ENCODE data around the gene CCDC192. TPM values are rescaled to one million over a fixed set of nuclear protein-coding genes. Genes with fewer than 3 reads are reported as not detected.

The CCDC192 gene
- total RNA-seq, 5 donors from 2014 or later (not counting 1 experiment from before 2014, with no cell fraction given), result 0.58 TPM; not detected in 4

DNA sequence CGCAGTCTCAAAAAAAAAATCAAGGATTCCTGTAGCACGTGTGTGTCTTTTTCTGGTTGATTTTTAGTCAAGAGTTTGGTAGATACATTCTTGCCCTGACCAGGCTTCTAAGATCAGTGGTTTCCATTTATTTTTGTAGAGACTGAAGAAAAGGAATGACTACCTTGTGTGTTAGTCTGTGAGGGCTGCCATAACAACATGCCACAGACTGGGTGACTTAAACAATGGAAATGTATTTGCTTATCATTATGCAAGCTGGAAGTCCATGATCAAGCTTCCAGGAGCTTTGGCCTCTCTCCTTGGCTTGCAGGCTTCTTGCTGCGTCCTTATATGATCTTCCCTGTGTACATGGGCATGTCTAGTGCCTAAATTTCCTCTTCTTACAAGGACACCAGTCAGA lies 127.0 kb downstream of the CCDC192 start:
- Mint-ChIP-seq H3K36me3 (no peaks in the 10 kb centered on the region), H3K9me3 (no peaks in the 10 kb centered on the region), H3K27ac (no peak overlapping the region), H3K4me3 (no peak overlapping the region), H3K27me3 (peaks cover 8 to 9% of the 10 kb centered on the region in 2 donors), H3K4me1 (no peaks in the 10 kb centered on the region)
- Histone ChIP-seq H3K27ac (ENCODE audit: low read length) (no peak overlapping the region), H3K36me3 (ENCODE audit: control insufficient read depth in 2 of 2, extremely low read depth in 1 of 2, insufficient read depth in 1 of 2, low read length in 1 of 2) (no peaks in the 10 kb centered on the region), H3K4me3 (ENCODE audit: control insufficient read depth in 1 of 2, extremely low read depth in 1 of 2, low read length in 1 of 2) (no peak overlapping the region), H3K9me3 (no peaks in the 10 kb centered on the region), H3K27me3 (replicated peaks in 1 of 2; ENCODE audit: control insufficient read depth in 2 of 2, extremely low read depth in 1 of 2, insufficient read depth in 2 of 2, low read length in 1 of 2) (no peaks in the 10 kb centered on the region), H3K4me1 (ENCODE audit: control insufficient read depth in 1 of 2, extremely low read depth in 1 of 2, insufficient read depth in 2 of 2, low read length in 2 of 2) (no peaks in the 10 kb centered on the region)
- ATAC-seq (replicated peaks in 1 of 4) (no peak), DNase-seq (no peak)
- ChIA-PET CTCF (no interaction called here), POLR2A (no interaction called here)
- 66% methylated on average over 3 of the region's 3 CpGs for WGBS (ENCODE audit: insufficient coverage)

DNA sequence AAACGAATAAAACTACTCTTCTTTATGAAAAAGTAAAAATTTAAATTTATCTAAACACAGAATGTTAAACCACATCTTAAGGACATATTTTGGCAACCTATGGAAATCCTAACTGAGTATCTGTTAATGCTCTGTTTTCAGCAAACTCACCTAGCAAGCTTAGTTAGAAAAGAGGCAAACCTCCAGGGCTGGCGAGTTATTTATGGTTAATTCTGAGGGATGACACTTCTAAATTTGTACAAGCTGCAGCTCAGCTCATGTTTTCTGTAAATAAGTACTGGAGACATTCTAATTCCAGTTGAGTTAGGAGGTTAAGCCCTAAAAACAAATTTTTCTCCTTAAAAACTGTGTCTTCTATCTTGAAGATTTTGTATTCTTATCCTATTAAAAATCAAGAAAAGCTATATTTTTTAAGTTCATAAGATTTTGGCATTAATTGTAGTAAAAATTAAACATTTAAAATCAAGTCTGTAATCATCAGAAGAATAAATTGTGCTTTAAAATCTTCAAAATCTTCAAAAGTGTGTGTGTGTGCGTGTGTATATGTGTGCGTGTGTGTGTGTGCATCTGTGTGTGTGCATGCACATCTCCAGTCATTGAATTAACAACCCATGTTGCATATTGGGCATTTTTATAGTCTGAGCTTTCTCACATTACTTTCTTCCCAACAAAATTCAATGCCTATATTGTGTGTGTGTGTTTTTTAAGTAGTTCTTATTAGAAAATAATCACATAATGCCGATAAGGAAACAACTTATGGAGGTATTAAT lies 127.8 kb downstream of the CCDC192 start:
- Histone ChIP-seq H3K27me3 (replicated peaks in 1 of 2; ENCODE audit: control insufficient read depth in 2 of 2, extremely low read depth in 1 of 2, insufficient read depth in 2 of 2, low read length in 1 of 2) (no peaks in the 10 kb centered on the region), H3K9me3 (no peaks in the 10 kb centered on the region), H3K36me3 (ENCODE audit: control insufficient read depth in 2 of 2, extremely low read depth in 1 of 2, insufficient read depth in 1 of 2, low read length in 1 of 2) (no peaks in the 10 kb centered on the region), H3K4me1 (ENCODE audit: control insufficient read depth in 1 of 2, extremely low read depth in 1 of 2, insufficient read depth in 2 of 2, low read length in 2 of 2) (no peaks in the 10 kb centered on the region), H3K27ac (ENCODE audit: low read length) (no peak overlapping the region), H3K4me3 (ENCODE audit: control insufficient read depth in 1 of 2, extremely low read depth in 1 of 2, low read length in 1 of 2) (no peak overlapping the region)
- H3K27ac Mint-ChIP-seq, result no peak overlapping the region
- no peak for DNase-seq
- ATAC-seq (replicated peaks in 1 of 4), result no peak
- H3K9me3 Mint-ChIP-seq, result no peaks in the 10 kb centered on the region
- peaks cover 8 to 9% of the 10 kb centered on the region in 2 donors for H3K27me3 Mint-ChIP-seq
- ChIA-PET POLR2A (no interaction called here), CTCF (no interaction called here)
- H3K4me1 Mint-ChIP-seq, result no peaks in the 10 kb centered on the region
- no peak overlapping the region for H3K4me3 Mint-ChIP-seq
- no peaks in the 10 kb centered on the region for H3K36me3 Mint-ChIP-seq
- no CpG with 5 or more reads among the region's 5 CpGs for WGBS (ENCODE audit: insufficient coverage)

DNA sequence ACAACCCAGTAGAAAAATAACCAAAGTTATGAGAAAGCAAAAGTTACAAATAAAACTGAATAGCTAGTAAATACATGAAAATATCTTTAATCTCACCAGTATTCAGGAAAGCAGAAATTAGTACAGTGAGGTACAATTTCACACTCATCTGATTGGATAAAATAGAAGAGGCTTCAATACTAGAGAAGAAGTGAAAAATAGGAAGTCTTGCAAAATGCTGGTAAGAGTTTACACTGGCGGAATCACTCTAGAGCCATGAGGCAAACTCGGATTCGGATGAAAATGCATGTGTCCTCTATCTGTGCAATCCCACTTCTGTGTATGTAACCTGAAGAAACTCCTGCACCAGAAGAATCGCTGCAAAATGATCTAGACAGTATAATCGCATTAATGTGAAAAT lies 128.9 kb downstream of the CCDC192 start:
- no peaks in the 10 kb centered on the region for H3K36me3 Mint-ChIP-seq
- no peaks in the 10 kb centered on the region for H3K4me1 Mint-ChIP-seq
- H3K9me3 Mint-ChIP-seq, result no peaks in the 10 kb centered on the region
- ChIA-PET CTCF (no interaction called here), POLR2A (no interaction called here)
- Histone ChIP-seq H3K4me3 (ENCODE audit: control insufficient read depth in 1 of 2, extremely low read depth in 1 of 2, low read length in 1 of 2) (no peak overlapping the region), H3K27ac (ENCODE audit: low read length) (no peak overlapping the region), H3K27me3 (replicated peaks in 1 of 2; ENCODE audit: control insufficient read depth in 2 of 2, extremely low read depth in 1 of 2, insufficient read depth in 2 of 2, low read length in 1 of 2) (no peaks in the 10 kb centered on the region), H3K4me1 (ENCODE audit: control insufficient read depth in 1 of 2, extremely low read depth in 1 of 2, insufficient read depth in 2 of 2, low read length in 2 of 2) (no peaks in the 10 kb centered on the region), H3K36me3 (ENCODE audit: control insufficient read depth in 2 of 2, extremely low read depth in 1 of 2, insufficient read depth in 1 of 2, low read length in 1 of 2) (no peaks in the 10 kb centered on the region), H3K9me3 (no peaks in the 10 kb centered on the region)
- DNase-seq, result no peak
- H3K27ac Mint-ChIP-seq, result no peak overlapping the region
- no peak for ATAC-seq (replicated peaks in 1 of 4)
- WGBS (ENCODE audit: insufficient coverage), result 96% methylated on average over 3 of the region's 5 CpGs
- peaks cover 8 to 9% of the 10 kb centered on the region in 2 donors for H3K27me3 Mint-ChIP-seq
- no peak overlapping the region for H3K4me3 Mint-ChIP-seq

DNA sequence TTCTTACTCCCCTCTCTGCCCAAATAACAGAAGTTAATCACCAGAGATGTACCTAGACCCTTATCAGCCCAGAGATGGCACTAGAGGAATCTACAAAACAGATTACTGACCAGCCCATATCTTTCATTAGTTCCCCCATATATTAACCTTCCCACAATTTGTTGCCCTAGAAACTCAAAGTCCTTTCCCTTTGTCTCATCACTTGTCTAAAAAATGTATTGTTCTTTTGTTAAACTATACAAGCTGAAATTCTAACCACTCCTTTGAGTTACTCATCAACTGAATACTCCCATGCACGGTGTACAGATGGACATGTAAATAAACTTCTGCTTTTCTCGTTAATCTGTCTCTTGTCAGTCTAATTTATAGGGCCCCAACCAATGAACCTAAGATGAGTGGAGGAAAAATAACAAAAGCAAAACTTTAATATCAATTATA lies 130.9 kb downstream of the CCDC192 start:
- CTCF ChIA-PET, result no interaction called here
- Histone ChIP-seq H3K9me3 (no peaks in the 10 kb centered on the region), H3K4me1 (ENCODE audit: control insufficient read depth in 1 of 2, extremely low read depth in 1 of 2, insufficient read depth in 2 of 2, low read length in 2 of 2) (no peaks in the 10 kb centered on the region), H3K27me3 (replicated peaks in 1 of 2; ENCODE audit: control insufficient read depth in 2 of 2, extremely low read depth in 1 of 2, insufficient read depth in 2 of 2, low read length in 1 of 2) (no peaks in the 10 kb centered on the region), H3K36me3 (ENCODE audit: control insufficient read depth in 2 of 2, extremely low read depth in 1 of 2, insufficient read depth in 1 of 2, low read length in 1 of 2) (no peaks in the 10 kb centered on the region), H3K27ac (ENCODE audit: low read length) (no peak overlapping the region), H3K4me3 (ENCODE audit: control insufficient read depth in 1 of 2, extremely low read depth in 1 of 2, low read length in 1 of 2) (no peak overlapping the region)
- Mint-ChIP-seq H3K36me3 (no peaks in the 10 kb centered on the region), H3K4me1 (no peaks in the 10 kb centered on the region), H3K27ac (no peak overlapping the region), H3K27me3 (peaks cover 0 to 2% of the 10 kb centered on the region in 2 donors), H3K9me3 (no peaks in the 10 kb centered on the region), H3K4me3 (no peak overlapping the region)
- DNase-seq (no peak), ATAC-seq (replicated peaks in 1 of 4) (no peak)
- POLR2A ChIA-PET, result interaction anchor here in 1 of 2 donors (0.6 kb wide), 1 partner anchor 60 kb away, joined by 3 read pairs; no protein-coding TSS in a partner anchor
- WGBS (ENCODE audit: insufficient coverage), result no CpG with 5 or more reads among the region's 2 CpGs

DNA sequence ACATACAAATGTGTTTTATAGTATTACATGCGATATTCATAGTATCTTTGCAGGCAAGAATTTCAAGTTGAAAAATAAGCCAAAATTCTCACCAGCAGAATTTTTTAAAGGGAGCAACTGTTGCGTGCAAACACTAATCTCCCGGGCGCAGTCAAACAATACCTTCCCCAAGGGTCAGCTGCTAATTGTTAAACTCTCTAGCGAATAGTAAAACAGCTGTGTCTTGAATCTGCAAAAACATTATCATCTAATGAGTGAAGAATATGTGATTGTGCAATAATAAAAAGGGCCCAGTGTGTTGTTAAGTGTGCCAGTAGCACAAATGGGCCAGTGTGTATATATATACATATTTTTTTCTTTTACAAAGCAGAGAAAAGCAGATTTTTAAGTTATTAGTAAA lies 131.4 kb downstream of the CCDC192 start:
- H3K36me3 Mint-ChIP-seq, result no peaks in the 10 kb centered on the region
- H3K27me3 Mint-ChIP-seq, result peaks cover 0 to 2% of the 10 kb centered on the region in 2 donors
- POLR2A ChIA-PET, result no interaction called here
- H3K4me3 ChIP-seq (ENCODE audit: control insufficient read depth in 1 of 2, extremely low read depth in 1 of 2, low read length in 1 of 2), result no peak overlapping the region
- H3K27me3 ChIP-seq (replicated peaks in 1 of 2; ENCODE audit: control insufficient read depth in 2 of 2, extremely low read depth in 1 of 2, insufficient read depth in 2 of 2, low read length in 1 of 2), result no peaks in the 10 kb centered on the region
- CTCF ChIA-PET, result no interaction called here
- H3K4me1 ChIP-seq (ENCODE audit: control insufficient read depth in 1 of 2, extremely low read depth in 1 of 2, insufficient read depth in 2 of 2, low read length in 2 of 2), result no peaks in the 10 kb centered on the region
- no peaks in the 10 kb centered on the region for H3K4me1 Mint-ChIP-seq
- H3K27ac ChIP-seq (ENCODE audit: low read length), result no peak overlapping the region
- H3K9me3 ChIP-seq, result no peaks in the 10 kb centered on the region
- ATAC-seq (replicated peaks in 1 of 4), result no peak
- H3K36me3 ChIP-seq (ENCODE audit: control insufficient read depth in 2 of 2, extremely low read depth in 1 of 2, insufficient read depth in 1 of 2, low read length in 1 of 2), result no peaks in the 10 kb centered on the region
- no peak overlapping the region for H3K4me3 Mint-ChIP-seq
- H3K9me3 Mint-ChIP-seq, result no peaks in the 10 kb centered on the region
- DNase-seq, result no peak
- WGBS (ENCODE audit: insufficient coverage), result 100% methylated on average over 2 of the region's 5 CpGs
- H3K27ac Mint-ChIP-seq, result no peak overlapping the region

DNA sequence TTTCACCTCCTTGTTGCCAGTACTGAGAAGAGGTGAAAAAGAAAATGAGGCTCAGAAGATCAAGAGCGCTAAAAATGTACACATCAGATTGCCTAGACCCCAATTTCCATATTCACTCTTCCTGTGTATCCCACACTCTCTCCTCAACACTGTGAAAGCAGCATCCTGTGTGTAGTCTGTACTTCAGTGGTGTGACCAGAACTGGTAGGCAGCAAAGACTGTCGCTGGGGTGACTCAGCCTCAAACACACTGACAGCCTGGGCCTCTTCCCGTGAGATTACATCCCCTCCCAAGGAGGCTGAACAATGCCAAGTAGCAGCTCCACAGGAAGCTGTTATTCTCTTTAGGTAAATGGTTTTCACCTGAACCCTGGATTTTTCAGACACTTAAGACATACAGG lies 135.5 kb downstream of the CCDC192 start:
- POLR2A ChIA-PET, result no interaction called here
- Mint-ChIP-seq H3K27me3 (no peaks in the 10 kb centered on the region), H3K9me3 (no peaks in the 10 kb centered on the region), H3K36me3 (no peaks in the 10 kb centered on the region), H3K4me3 (no peak overlapping the region), H3K4me1 (no peaks in the 10 kb centered on the region), H3K27ac (no peak overlapping the region)
- no peaks in the 10 kb centered on the region for H3K4me1 ChIP-seq (ENCODE audit: control insufficient read depth in 1 of 2, extremely low read depth in 1 of 2, insufficient read depth in 2 of 2, low read length in 2 of 2)
- 50% methylated on average over 2 of the region's 3 CpGs for WGBS (ENCODE audit: insufficient coverage)
- H3K27me3 ChIP-seq (replicated peaks in 1 of 2; ENCODE audit: control insufficient read depth in 2 of 2, extremely low read depth in 1 of 2, insufficient read depth in 2 of 2, low read length in 1 of 2), result no peaks in the 10 kb centered on the region
- H3K4me3 ChIP-seq (ENCODE audit: control insufficient read depth in 1 of 2, extremely low read depth in 1 of 2, low read length in 1 of 2), result no peak overlapping the region
- no peaks in the 10 kb centered on the region for H3K9me3 ChIP-seq
- ATAC-seq (replicated peaks in 1 of 4) (no peak), DNase-seq (no peak)
- CTCF ChIA-PET, result no interaction called here
- H3K36me3 ChIP-seq (ENCODE audit: control insufficient read depth in 2 of 2, extremely low read depth in 1 of 2, insufficient read depth in 1 of 2, low read length in 1 of 2), result no peaks in the 10 kb centered on the region
- no peak overlapping the region for H3K27ac ChIP-seq (ENCODE audit: low read length)

DNA sequence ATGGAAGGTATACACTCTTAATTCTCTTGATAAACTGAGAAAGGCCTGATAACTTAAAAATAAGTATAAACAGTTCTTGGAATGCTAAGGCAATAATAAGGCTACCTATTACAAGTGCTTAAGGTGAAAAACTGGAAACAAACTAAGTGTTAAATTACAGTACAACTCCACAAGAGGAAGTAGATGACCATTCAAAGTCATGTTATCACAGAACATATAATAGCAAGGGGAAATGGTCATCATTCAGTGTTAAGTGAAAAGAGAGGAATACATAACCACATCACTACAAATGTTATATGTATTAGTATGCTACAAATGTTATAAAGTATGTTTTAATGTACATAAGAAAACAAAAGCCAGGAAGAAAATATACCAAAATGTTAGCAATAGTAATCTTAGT lies 135.9 kb downstream of the CCDC192 start:
- Mint-ChIP-seq H3K27me3 (no peaks in the 10 kb centered on the region), H3K27ac (no peak overlapping the region), H3K9me3 (no peaks in the 10 kb centered on the region), H3K4me1 (no peaks in the 10 kb centered on the region), H3K36me3 (no peaks in the 10 kb centered on the region), H3K4me3 (no peak overlapping the region)
- Histone ChIP-seq H3K27me3 (replicated peaks in 1 of 2; ENCODE audit: control insufficient read depth in 2 of 2, extremely low read depth in 1 of 2, insufficient read depth in 2 of 2, low read length in 1 of 2) (no peaks in the 10 kb centered on the region), H3K9me3 (no peaks in the 10 kb centered on the region), H3K27ac (ENCODE audit: low read length) (no peak overlapping the region), H3K4me3 (ENCODE audit: control insufficient read depth in 1 of 2, extremely low read depth in 1 of 2, low read length in 1 of 2) (no peak overlapping the region), H3K4me1 (ENCODE audit: control insufficient read depth in 1 of 2, extremely low read depth in 1 of 2, insufficient read depth in 2 of 2, low read length in 2 of 2) (no peaks in the 10 kb centered on the region), H3K36me3 (ENCODE audit: control insufficient read depth in 2 of 2, extremely low read depth in 1 of 2, insufficient read depth in 1 of 2, low read length in 1 of 2) (no peaks in the 10 kb centered on the region)
- DNase-seq (no peak), ATAC-seq (replicated peaks in 1 of 4) (no peak)
- ChIA-PET CTCF (no interaction called here), POLR2A (no interaction called here)

All from T-cell (primary cell).